HCEC 1CT (cell line): ENCODE results near the gene BOD1.

Source experiments
- DNase-seq: peaks from one replicate; pipeline ENCODE4 v3.0.0-alpha.2; 2017

The BOD1 gene

GRCh38 chr5:173573126-173573960, 43.1 kb downstream of the BOD1 start:
- peak; percentile 57 for DNase-seq

DNA sequence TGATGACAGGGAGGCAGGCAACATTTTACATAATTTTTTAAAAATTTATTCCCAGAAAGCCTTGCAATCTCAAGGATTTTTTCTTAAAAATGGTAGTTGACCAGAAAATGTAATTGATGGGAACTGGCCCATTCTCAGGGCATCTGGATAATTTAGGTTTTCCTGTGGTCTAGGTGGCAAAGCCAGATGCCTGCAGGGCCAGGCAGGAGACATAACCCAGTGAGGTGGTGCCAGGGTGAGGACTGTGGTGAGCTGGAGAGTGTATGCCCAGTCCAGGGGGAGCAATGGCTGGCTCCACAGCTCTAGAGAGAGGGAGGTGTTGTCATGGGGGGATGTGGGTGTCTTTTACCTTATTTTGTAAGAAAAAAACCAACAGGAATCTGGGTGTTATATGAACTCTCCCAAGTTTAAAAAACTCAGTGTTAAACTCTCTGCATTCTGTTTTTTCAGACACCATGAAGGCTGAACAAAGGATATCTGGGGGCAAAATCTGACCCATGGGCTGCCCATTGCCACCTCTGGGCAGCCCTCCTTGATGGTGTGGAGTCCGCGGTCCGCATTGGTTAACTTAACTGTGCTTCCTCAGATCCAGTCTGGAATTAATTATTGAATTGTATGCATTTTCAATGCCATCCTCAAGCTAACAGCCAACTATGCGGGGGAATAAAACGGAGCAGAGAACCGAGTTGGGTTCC, 43.9 kb downstream of the BOD1 start:
- no peak for DNase-seq

- DNase-seq: no peak
Measured at GRCh38 chr5:173570321-173571090, 45.9 kb downstream of the BOD1 start.

GRCh38 chr5:173568703-173569102, 47.7 kb downstream of the BOD1 start:
- DNase-seq: no peak

GRCh38 chr5:173568128-173568527, 48.3 kb downstream of the BOD1 start:
- DNase-seq: no peak

DNA sequence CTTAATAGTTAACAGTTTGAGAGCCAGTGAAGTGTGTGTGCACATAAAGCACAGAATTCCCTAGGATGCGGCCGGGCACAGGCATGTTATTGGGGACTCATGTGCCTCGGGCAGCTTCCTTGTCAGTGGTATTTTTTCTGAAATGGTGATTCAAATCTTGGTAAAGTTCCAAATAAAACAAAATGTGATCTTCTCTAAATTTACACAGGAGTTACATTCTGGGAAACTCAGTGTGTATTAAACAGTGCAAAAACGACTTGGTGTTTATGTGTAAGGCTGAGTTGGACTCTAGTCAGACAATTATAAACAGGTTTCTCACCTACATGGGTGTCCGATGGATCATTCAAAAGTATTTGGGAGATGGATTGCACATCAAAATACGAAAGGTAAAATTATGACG, 48.9 kb downstream of the BOD1 start:
- peak; percentile 18 for DNase-seq

- no peak for DNase-seq
Measured at GRCh38 chr5:173565491-173566072, 50.9 kb downstream of the BOD1 start.

- DNase-seq: no peak
Measured at GRCh38 chr5:173564106-173564505, 52.3 kb downstream of the BOD1 start.

DNA sequence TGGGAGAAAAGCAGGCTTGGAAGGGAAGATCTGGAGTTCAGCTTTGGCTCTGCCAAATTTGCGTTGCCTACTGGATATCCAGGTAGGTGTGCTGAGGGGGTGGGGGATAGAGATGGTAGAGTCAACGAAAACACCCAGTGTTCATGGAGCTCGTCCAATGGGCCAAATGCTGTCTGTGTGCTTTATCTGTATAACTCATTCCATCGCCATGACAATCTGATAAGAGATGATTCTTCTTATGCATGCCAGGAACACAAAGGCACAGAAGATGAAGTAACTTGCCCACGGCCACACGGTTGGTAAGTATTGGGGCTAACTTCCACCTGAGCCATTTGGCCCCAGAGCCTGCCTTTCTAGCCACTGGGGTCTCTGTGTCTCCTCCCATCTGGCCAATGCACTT, 53.2 kb downstream of the BOD1 start:
- DNase-seq: no peak

GRCh38 chr5:173562451-173562850, 54.0 kb downstream of the BOD1 start:
- DNase-seq: no peak
